HG03280 (cell line): ENCODE data around the gene KCNK5.

Experiments used
- ATAC-seq: cut with Tn5 transposase; IDR thresholded peaks from one replicate; pipeline ENCODE4 v1.9.1; 2021; ENCODE audit warnings: mild to moderate bottlenecking, moderate library complexity; ENCODE audit not compliant: unreplicated experiment

The KCNK5 gene

GRCh38 chr6:39217177-39217864 is 12.0 kb downstream of the KCNK5 start:
- no peak for ATAC-seq

- no peak for ATAC-seq
These were observed 13.6 kb downstream of the KCNK5 start for GRCh38 chr6:39215640-39216158.

- no peak for ATAC-seq
These were observed 14.2 kb downstream of the KCNK5 start for GRCh38 chr6:39214846-39215639.

GRCh38 chr6:39214120-39214813 is 15.0 kb downstream of the KCNK5 start:
- ATAC-seq: no peak

GRCh38 chr6:39213195-39213920 is 15.9 kb downstream of the KCNK5 start:
- ATAC-seq: no peak

GRCh38 chr6:39211183-39211582 is 18.1 kb downstream of the KCNK5 start:
- ATAC-seq: no peak

GRCh38 chr6:39210450-39210849 is 18.8 kb downstream of the KCNK5 start:
- no peak for ATAC-seq

- no peak for ATAC-seq
These were observed 19.4 kb downstream of the KCNK5 start for GRCh38 chr6:39209911-39210310.

GRCh38 chr6:39209360-39209811 is 19.9 kb downstream of the KCNK5 start:
- ATAC-seq: no peak

GRCh38 chr6:39208223-39208739 is 21.0 kb downstream of the KCNK5 start:
- no peak for ATAC-seq

GRCh38 chr6:39207416-39208222 is 21.7 kb downstream of the KCNK5 start:
- ATAC-seq: no peak

- ATAC-seq: no peak
These were observed 23.0 kb downstream of the KCNK5 start for GRCh38 chr6:39206250-39206721.

- no peak for ATAC-seq
These were observed 24.5 kb downstream of the KCNK5 start for GRCh38 chr6:39204646-39205244.

GRCh38 chr6:39204160-39204495 is 25.1 kb downstream of the KCNK5 start:
- ATAC-seq: no peak

GRCh38 chr6:39203436-39204159 is 25.7 kb downstream of the KCNK5 start:
- no peak for ATAC-seq

- no peak for ATAC-seq
These were observed 27.1 kb downstream of the KCNK5 start for GRCh38 chr6:39202166-39202565.

GRCh38 chr6:39200498-39201020 is 28.7 kb downstream of the KCNK5 start:
- ATAC-seq: no peak

- ATAC-seq: no peak
These were observed 29.3 kb downstream of the KCNK5 start for GRCh38 chr6:39199976-39200375.
